ENCODE data around the gene SYDE2.

The SYDE2 gene

DNA sequence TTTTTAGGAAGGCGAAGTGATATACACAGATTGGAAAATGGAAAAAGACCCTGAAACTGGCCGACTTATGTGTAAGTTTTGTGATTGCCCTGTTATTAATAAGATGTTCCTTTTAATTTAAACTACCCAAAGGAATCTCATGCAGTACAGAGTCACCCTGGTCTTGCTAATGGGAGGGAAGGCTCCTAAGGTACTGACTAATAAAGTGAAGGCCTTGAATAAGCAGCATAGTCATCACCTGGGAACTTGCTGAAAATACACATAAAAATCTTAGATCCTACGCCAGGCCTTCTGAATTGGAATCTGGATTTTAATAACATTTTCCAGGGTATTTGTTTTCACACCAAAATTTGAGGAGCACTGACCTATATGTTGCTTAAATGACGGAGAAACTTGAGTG is 79.1 kb downstream of the SYDE2 start:
- DNase-seq, result no peak

DNA sequence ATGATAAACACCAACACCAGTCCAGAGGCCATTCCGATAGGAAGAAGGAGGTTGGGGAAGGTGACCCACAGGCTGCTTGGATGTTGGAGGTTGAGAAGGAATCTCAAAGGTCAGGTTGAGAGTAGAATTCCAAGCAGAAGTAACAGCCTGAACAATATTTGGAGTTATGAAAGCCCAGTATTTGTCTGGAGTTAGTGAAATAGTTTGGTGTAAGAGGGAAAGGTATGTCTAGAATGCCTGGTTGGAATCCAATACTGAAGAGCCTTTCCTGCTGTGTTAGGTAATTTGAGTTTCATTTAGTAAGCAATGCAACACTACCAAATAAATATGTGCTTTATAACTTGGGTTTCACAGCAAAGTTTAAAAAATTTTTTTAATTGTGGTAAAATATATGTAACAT is 82.1 kb downstream of the SYDE2 start:
- DNase-seq, result no peak

DNA sequence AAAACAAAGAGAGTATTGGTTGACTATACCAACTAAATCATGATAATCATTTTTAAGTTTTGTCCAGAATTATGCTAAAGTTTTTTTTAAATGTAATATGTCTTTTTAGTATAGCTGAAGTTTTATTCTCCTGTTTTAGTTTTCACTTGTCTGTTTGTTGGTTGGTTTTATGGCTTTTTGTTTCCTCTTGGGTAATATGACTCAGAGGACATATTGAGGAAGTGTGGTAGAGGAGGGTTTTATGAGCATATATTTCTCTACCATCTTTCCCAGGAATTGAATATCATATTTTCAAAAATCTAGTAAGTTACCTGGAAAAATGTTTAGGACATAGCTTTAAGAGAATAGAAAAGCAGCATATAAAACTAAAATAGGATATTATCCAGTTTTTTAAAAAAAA is 84.0 kb downstream of the SYDE2 start:
- no peak for DNase-seq

DNA sequence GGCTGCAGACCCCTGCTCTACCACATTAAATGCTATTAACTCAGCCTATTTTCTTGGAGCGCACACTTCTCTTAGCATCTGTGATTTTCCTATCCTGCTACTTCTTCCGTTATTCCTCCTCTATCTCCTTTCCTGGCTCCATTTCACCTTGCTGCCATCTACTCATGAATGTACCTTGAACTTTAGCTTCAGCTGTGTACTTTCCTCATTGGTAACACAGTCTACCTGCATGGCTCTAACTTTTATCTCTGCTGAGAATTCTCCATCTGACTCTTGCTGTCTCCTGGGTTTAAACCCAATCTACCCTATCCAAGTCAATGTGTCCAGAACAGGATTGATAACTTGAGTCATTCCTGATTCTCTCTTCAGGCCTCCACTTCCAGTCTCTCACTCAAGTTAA is 84.9 kb downstream of the SYDE2 start:
- DNase-seq, result no peak

DNA sequence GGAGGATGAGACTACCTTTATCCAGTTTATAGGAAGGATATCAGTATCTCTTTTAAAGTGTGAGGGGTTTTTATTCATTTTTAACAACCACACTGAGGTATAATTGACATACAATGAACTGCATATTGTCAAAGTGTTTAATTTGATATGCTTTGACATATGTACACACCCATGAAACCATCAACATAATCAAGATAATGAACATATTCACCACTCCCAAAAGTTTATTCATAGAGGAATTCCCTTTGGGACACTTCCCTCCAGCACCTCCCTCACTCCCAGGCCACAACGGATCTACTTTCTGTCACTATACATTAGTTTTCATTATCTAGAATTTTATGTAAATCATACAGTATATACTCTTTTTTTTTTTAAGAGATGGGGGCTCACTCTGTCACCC is 89.1 kb downstream of the SYDE2 start:
- DNase-seq, result no peak

DNA sequence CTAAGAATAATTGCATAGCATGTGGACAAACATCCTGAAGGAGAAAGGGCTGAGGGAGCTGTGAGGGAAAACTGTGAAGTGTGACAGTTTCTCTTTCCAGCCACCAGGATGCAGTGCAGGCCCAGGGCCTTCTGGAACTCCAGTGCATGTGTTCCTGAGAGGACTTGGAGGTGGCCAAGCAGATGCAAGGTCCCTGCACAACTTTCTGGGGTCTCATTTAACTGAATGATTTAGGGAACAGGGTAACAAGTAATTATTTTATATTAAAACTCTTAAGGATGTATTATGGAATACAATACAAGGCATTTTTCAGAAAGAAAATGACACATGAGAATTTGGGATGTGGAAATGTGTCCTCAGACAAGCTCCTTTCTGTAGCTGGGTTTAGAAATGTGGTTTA is 91.3 kb downstream of the SYDE2 start:
- DNase-seq, result peak; percentile 73

Measured in NCI-H1092 treated with DMSO at 0.1 percent for 48 hours (cell line).